Limb (tissue), 2 donors: Measurements from ENCODE around the gene ASIC3.
"Not testable (repeated sequence)": the region's sequence is repeated elsewhere in the genome, so short reads cannot be mapped to it uniquely, and the experiment has no call there.

Source experiments
- DNase-seq, 2 donors: peaks; one replicate each; pipeline ENCODE4 v3.0.0-alpha.2; 2016; ENCODE audit errors: extremely low spot score in 2 of 2

Gene ASIC3

GRCh38 chr7:151032936-151033863 lies 15.1 kb upstream of the ASIC3 start:
- no peak for DNase-seq

GRCh38 chr7:151033864-151034249 lies 14.5 kb upstream of the ASIC3 start:
- no peak for DNase-seq

- no peak for DNase-seq
These were observed 13.9 kb upstream of the ASIC3 start for GRCh38 chr7:151034312-151035025.

GRCh38 chr7:151035026-151035717 lies 13.2 kb upstream of the ASIC3 start:
- DNase-seq, result no peak

GRCh38 chr7:151035902-151036301 lies 12.4 kb upstream of the ASIC3 start:
- no peak for DNase-seq

GRCh38 chr7:151038951-151039849 lies 9.1 kb upstream of the ASIC3 start:
- no peak for DNase-seq

GRCh38 chr7:151039850-151040548 lies 8.3 kb upstream of the ASIC3 start:
- no peak for DNase-seq

GRCh38 chr7:151040616-151041375 lies 7.5 kb upstream of the ASIC3 start:
- no peak for DNase-seq

GRCh38 chr7:151043449-151043848 lies 4.9 kb upstream of the ASIC3 start:
- DNase-seq, result not testable (repeated sequence)

GRCh38 chr7:151043959-151044358 lies 4.4 kb upstream of the ASIC3 start:
- no peak for DNase-seq

GRCh38 chr7:151045262-151045661 lies 3.1 kb upstream of the ASIC3 start:
- no peak for DNase-seq

- no peak for DNase-seq
These were observed 2.4 kb upstream of the ASIC3 start for GRCh38 chr7:151045967-151046366.

- DNase-seq, result peak in 1 of 2 donors; percentile 76
These were observed 1.4 kb upstream of the ASIC3 start for GRCh38 chr7:151046603-151047573.

- no peak for DNase-seq
These were observed 656 bp downstream of the ASIC3 start for GRCh38 chr7:151048911-151049463.

GRCh38 chr7:151051108-151051507 lies 2.8 kb downstream of the ASIC3 start:
- DNase-seq, result peak in 1 of 2 donors; percentile 85

GRCh38 chr7:151053096-151053495 lies 4.8 kb downstream of the ASIC3 start:
- DNase-seq, result no peak

- no peak for DNase-seq
These were observed 5.4 kb downstream of the ASIC3 start for GRCh38 chr7:151053751-151054150.

- no peak for DNase-seq
These were observed 7.9 kb downstream of the ASIC3 start for GRCh38 chr7:151056283-151056665.
